HEK293 (cell line): ENCODE measurements around the gene NOP10.

Source experiments
- CTCF ChIA-PET: fragments of 350-600 bp; formaldehyde crosslinking; extraction: SDS; loops from one replicate; lab custom pipeline; 2021; ENCODE audit warnings: antibody characterized with exemption; lab: Yijun Ruan, JAX
- POLR2A ChIA-PET: fragments of 300-600 bp; formaldehyde crosslinking; extraction: SDS; loops from one replicate; lab custom pipeline; 2020; ENCODE audit warnings: antibody characterized with exemption, inconsistent platforms; lab: Yijun Ruan, JAX
- H3K27ac ChIP-seq: fragments of 200-500 bp; sonication (Bioruptor generic); 2 replicates; pipeline ENCODE4 v1.5.1; 2014; ENCODE audit warnings: low read depth, low read length, control low read depth, inconsistent platforms; ENCODE audit errors: extremely low read depth
- H3K36me3 ChIP-seq, 2 experiments: fragments of 200-500 bp in 1 of 2; sonication (Bioruptor generic) in 1 of 2; 1 replicate in 1 of 2; 2 replicates in 1 of 2; pipeline ENCODE4 v1.5.1; 2014 to 2017; ENCODE audit warnings: inconsistent platforms in 2 of 2, low read length in 2 of 2; ENCODE audit not compliant: control insufficient read depth in 2 of 2, insufficient read depth in 1 of 2
- H3K4me1 ChIP-seq: fragments of 200-500 bp; sonication (Bioruptor generic); 2 replicates; pipeline ENCODE4 v1.5.1; 2014; ENCODE audit warnings: mild to moderate bottlenecking, low read length, inconsistent platforms; ENCODE audit not compliant: control insufficient read depth, insufficient read depth
- H3K4me3 ChIP-seq: 2 replicates; pipeline ENCODE4 v1.5.1; 2011; ENCODE audit warnings: low read depth, mild to moderate bottlenecking, control low read depth, low read length, moderate library complexity
- H3K9me3 ChIP-seq: fragments of 200-500 bp; sonication (Bioruptor generic); 2 replicates; pipeline ENCODE4 v1.5.1; 2014; ENCODE audit warnings: low read depth, low read length, inconsistent platforms; ENCODE audit not compliant: control insufficient read depth, insufficient read depth
- FEZF1 ChIP-seq: fragments of 450-650 bp; formaldehyde crosslinking; IDR thresholded peaks from 2 replicates; pipeline ENCODE4 v1.5.1; 2016; ENCODE audit warnings: missing biosample characterization, missing genetic modification characterization
- HOXC10 ChIP-seq: sonication (generic); formaldehyde crosslinking; IDR thresholded peaks from 2 replicates; pipeline ENCODE4 v1.8.1; 2023; ENCODE audit warnings: mild to moderate bottlenecking, missing genetic modification reagents
- KLF17 ChIP-seq: fragments of 450-650 bp; formaldehyde crosslinking; IDR thresholded peaks from 2 replicates; pipeline ENCODE4 v1.5.1; 2016; ENCODE audit warnings: missing biosample characterization, missing genetic modification characterization
- PATZ1 ChIP-seq: fragments of 450-650 bp; formaldehyde crosslinking; IDR thresholded peaks from 2 replicates; pipeline ENCODE4 v1.5.1; 2016; ENCODE audit warnings: missing biosample characterization, missing genetic modification characterization
- PRDM1 ChIP-seq: fragments of 450-650 bp; formaldehyde crosslinking; IDR thresholded peaks from 2 replicates; pipeline ENCODE4; 2016; ENCODE audit warnings: missing biosample characterization, missing genetic modification characterization
- ZBTB21 ChIP-seq: fragments of 450-650 bp; formaldehyde crosslinking; IDR thresholded peaks from 2 replicates; pipeline ENCODE4 v1.5.1; 2017; ENCODE audit warnings: missing biosample characterization, missing genetic modification characterization
- ZNF121 ChIP-seq: fragments of 450-650 bp; formaldehyde crosslinking; IDR thresholded peaks from 2 replicates; pipeline ENCODE4 v1.5.1; 2016; ENCODE audit warnings: missing biosample characterization, missing genetic modification characterization
- ZNF157 ChIP-seq: fragments of 450-650 bp; formaldehyde crosslinking; IDR thresholded peaks from 2 replicates; pipeline ENCODE4 v1.5.1; 2016; ENCODE audit warnings: missing biosample characterization, missing genetic modification characterization
- ZNF19 ChIP-seq: fragments of 450-650 bp; formaldehyde crosslinking; IDR thresholded peaks from 2 replicates; pipeline ENCODE4; 2016; ENCODE audit warnings: missing biosample characterization, missing genetic modification characterization, low read depth
- ZNF2 ChIP-seq: fragments of 450-650 bp; formaldehyde crosslinking; IDR thresholded peaks from 2 replicates; pipeline ENCODE4 v1.5.1; 2016; ENCODE audit warnings: missing biosample characterization, missing genetic modification characterization
- ZNF221 ChIP-seq: fragments of 450-650 bp; formaldehyde crosslinking; IDR thresholded peaks from 2 replicates; pipeline ENCODE4 v1.5.1; 2017; ENCODE audit warnings: missing biosample characterization, missing genetic modification characterization, borderline replicate concordance
- ZNF23 ChIP-seq: fragments of 450-650 bp; formaldehyde crosslinking; IDR thresholded peaks from 2 replicates; pipeline ENCODE4 v1.5.1; 2016; ENCODE audit warnings: missing biosample characterization, missing genetic modification characterization, borderline replicate concordance
- ZNF24 ChIP-seq: fragments of 450-650 bp; formaldehyde crosslinking; IDR thresholded peaks from 2 replicates; pipeline ENCODE4 v1.5.1; 2016; ENCODE audit warnings: missing biosample characterization, missing genetic modification characterization
- ZNF274 ChIP-seq, 2 experiments: fragments of 200-500 bp in 1 of 2; fragments of 450-650 bp in 1 of 2; sonication (Bioruptor generic) in 1 of 2; formaldehyde crosslinking in 1 of 2; IDR thresholded peaks; 2 replicates each; pipeline versions ENCODE4 v1.5.1 to v1.6.1; 2014 to 2016; ENCODE audit warnings: borderline replicate concordance in 1 of 2, inconsistent platforms in 1 of 2, low read length in 1 of 2, missing biosample characterization in 1 of 2, missing genetic modification characterization in 1 of 2
- ZNF488 ChIP-seq: fragments of 450-650 bp; formaldehyde crosslinking; IDR thresholded peaks from 2 replicates; pipeline ENCODE4 v1.5.1; 2016; ENCODE audit warnings: missing biosample characterization, missing genetic modification characterization
- ZNF501 ChIP-seq: fragments of 450-650 bp; formaldehyde crosslinking; IDR thresholded peaks from 2 replicates; pipeline ENCODE4 v1.5.1; 2016; ENCODE audit warnings: missing biosample characterization, missing genetic modification characterization
- ZNF555 ChIP-seq: fragments of 450-650 bp; formaldehyde crosslinking; conservative IDR thresholded peaks from 2 replicates; pipeline ENCODE4 v1.5.1; 2017; ENCODE audit warnings: missing biosample characterization, mild to moderate bottlenecking, missing genetic modification characterization, inconsistent platforms
- ZNF580 ChIP-seq: fragments of 450-650 bp; formaldehyde crosslinking; IDR thresholded peaks from 2 replicates; pipeline ENCODE4 v1.5.1; 2016; ENCODE audit warnings: missing biosample characterization, missing genetic modification characterization
- ZNF747 ChIP-seq: fragments of 450-650 bp; formaldehyde crosslinking; IDR thresholded peaks from 2 replicates; pipeline ENCODE4 v1.5.1; 2016; ENCODE audit warnings: missing biosample characterization, missing genetic modification characterization
- ZNF785 ChIP-seq: fragments of 450-650 bp; formaldehyde crosslinking; IDR thresholded peaks from 2 replicates; pipeline ENCODE4 v1.5.1; 2016; ENCODE audit warnings: missing biosample characterization, missing genetic modification characterization
- ZNF791 ChIP-seq: fragments of 450-650 bp; formaldehyde crosslinking; IDR thresholded peaks from 2 replicates; pipeline ENCODE4 v1.5.1; 2016; ENCODE audit warnings: missing biosample characterization, missing genetic modification characterization
- ZNF830 ChIP-seq: fragments of 450-650 bp; IDR thresholded peaks from 2 replicates; pipeline ENCODE4 v1.5.0; 2018; ENCODE audit warnings: missing biosample characterization, missing genetic modification characterization, low read depth, mild to moderate bottlenecking, moderate library complexity
- TF ChIP-seq, protein P1 (sequence below): fragments of 450-650 bp; formaldehyde crosslinking; IDR thresholded peaks from 2 replicates; pipeline ENCODE4 v1.5.1; 2016; ENCODE audit warnings: missing biosample characterization, missing genetic modification characterization, borderline replicate concordance
- TF ChIP-seq, protein P2 (sequence below): fragments of 450-650 bp; formaldehyde crosslinking; IDR thresholded peaks from 2 replicates; pipeline ENCODE4 v1.5.1; 2016; ENCODE audit warnings: missing biosample characterization, missing genetic modification characterization

The NOP10 gene

GRCh38 chr15:34311563-34311962 lies 31.4 kb downstream of the NOP10 start:
- H3K9me3 ChIP-seq, result no peaks in the 10 kb centered on the region
- no peak overlapping the region for H3K4me3 ChIP-seq
- no peaks in the 10 kb centered on the region; a peak in 1 of 3 replicates for H3K36me3 ChIP-seq
- H3K27ac ChIP-seq, result no peak overlapping the region
- TF ChIP-seq ZNF501 (no peak), FEZF1 (peak; percentile 36; the same call in 1 of the 2 replicates), ZBTB21 (tag by site-specific recombination) (no peak), ZNF19 (tag by site-specific recombination) (no peak), KLF17 (no peak)
- H3K4me1 ChIP-seq, result peaks cover 6% of the 10 kb centered on the region; the same call in 1 of the 2 replicates
- CTCF ChIA-PET, result no interaction called here
- POLR2A ChIA-PET, result no interaction called here

DNA sequence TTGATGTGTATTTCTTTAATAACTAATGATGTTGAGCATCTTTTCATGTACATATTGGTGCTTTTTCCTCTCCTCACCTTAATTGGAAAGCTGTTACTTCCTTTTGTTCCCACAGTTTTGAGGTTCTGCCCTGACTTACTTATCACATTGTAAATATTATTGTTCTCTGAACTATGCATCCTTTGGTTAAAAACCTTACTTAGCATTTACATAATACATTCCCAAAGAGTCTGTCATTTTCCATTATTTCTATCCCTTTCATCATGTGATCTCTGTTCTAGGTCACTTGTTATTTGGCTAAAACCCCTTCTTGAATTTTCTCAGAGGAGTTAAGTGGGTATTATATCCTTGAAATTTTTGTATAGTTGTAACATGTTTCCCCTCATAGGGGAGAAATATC lies 38.3 kb downstream of the NOP10 start:
- no peak for TF ChIP-seq ZNF747 (tag by site-specific recombination)
- TF ChIP-seq ZNF121, result no peak
- no peak for TF ChIP-seq ZNF580 (tag by site-specific recombination)
- TF ChIP-seq ZNF274 (IDR thresholded peaks at IDR 0.05; ENCODE audit: low read length), result no peak
- no peak for TF ChIP-seq ZNF274 (tag by site-specific recombination; IDR thresholded peaks at IDR 0.05; ENCODE audit: borderline replicate concordance)
- TF ChIP-seq, protein P1, sequence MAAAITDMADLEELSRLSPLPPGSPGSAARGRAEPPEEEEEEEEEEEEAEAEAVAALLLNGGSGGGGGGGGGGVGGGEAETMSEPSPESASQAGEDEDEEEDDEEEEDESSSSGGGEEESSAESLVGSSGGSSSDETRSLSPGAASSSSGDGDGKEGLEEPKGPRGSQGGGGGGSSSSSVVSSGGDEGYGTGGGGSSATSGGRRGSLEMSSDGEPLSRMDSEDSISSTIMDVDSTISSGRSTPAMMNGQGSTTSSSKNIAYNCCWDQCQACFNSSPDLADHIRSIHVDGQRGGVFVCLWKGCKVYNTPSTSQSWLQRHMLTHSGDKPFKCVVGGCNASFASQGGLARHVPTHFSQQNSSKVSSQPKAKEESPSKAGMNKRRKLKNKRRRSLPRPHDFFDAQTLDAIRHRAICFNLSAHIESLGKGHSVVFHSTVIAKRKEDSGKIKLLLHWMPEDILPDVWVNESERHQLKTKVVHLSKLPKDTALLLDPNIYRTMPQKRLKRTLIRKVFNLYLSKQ, result no peak
- no peak for TF ChIP-seq ZNF23 (tag by site-specific recombination)
- no peak for TF ChIP-seq ZNF24 (tag by site-specific recombination)
- TF ChIP-seq ZNF488 (tag by site-specific recombination), result no peak
- Histone ChIP-seq H3K4me1 (no peaks in the 10 kb centered on the region), H3K27ac (no peak overlapping the region), H3K4me3 (no peak overlapping the region), H3K36me3 (no peaks in the 10 kb centered on the region; a peak in 1 of 3 replicates), H3K9me3 (no peaks in the 10 kb centered on the region)
- CTCF ChIA-PET, result no interaction called here
- POLR2A ChIA-PET, result no interaction called here

DNA sequence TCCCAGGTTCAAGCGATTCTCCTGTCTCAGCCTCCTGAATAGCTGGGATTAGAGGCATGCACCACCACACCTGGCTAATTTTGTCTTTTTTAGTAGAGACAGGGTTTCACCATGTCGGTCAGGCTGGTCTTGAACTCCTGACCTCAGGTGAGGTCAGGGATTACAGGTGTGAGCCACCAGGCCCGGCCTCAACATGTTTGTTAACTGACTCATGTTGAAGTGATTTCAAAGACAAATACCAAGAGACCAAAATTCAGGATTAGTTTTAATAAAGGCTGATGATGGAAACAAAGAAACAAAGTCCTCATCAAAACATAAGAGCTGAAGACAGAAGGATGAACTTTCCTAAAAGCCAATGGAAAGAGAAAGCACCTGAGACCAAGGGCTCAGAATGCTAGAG lies 41.9 kb downstream of the NOP10 start:
- TF ChIP-seq ZNF555 (tag by site-specific recombination), result no peak
- TF ChIP-seq ZNF2 (tag by site-specific recombination), result no peak
- TF ChIP-seq, protein P2, sequence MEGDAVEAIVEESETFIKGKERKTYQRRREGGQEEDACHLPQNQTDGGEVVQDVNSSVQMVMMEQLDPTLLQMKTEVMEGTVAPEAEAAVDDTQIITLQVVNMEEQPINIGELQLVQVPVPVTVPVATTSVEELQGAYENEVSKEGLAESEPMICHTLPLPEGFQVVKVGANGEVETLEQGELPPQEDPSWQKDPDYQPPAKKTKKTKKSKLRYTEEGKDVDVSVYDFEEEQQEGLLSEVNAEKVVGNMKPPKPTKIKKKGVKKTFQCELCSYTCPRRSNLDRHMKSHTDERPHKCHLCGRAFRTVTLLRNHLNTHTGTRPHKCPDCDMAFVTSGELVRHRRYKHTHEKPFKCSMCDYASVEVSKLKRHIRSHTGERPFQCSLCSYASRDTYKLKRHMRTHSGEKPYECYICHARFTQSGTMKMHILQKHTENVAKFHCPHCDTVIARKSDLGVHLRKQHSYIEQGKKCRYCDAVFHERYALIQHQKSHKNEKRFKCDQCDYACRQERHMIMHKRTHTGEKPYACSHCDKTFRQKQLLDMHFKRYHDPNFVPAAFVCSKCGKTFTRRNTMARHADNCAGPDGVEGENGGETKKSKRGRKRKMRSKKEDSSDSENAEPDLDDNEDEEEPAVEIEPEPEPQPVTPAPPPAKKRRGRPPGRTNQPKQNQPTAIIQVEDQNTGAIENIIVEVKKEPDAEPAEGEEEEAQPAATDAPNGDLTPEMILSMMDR, result no peak
- no peak for TF ChIP-seq ZNF501
- no peak for TF ChIP-seq PATZ1 (tag by site-specific recombination)
- TF ChIP-seq ZNF221 (tag by site-specific recombination), result no peak
- no peak for TF ChIP-seq ZNF830 (tag by site-specific recombination)
- TF ChIP-seq ZNF785 (tag by site-specific recombination), result no peak
- no peak for TF ChIP-seq HOXC10 (CRISPR knock-in tag)
- TF ChIP-seq ZNF791, result no peak
- no peak for TF ChIP-seq PRDM1 (tag by site-specific recombination)
- no peak for TF ChIP-seq ZNF157 (tag by site-specific recombination)

More for the DNA sequence above, 41.9 kb downstream of the NOP10 start:
- Histone ChIP-seq H3K4me3 (no peak overlapping the region), H3K9me3 (no peaks in the 10 kb centered on the region), H3K36me3 (no peaks in the 10 kb centered on the region), H3K27ac (no peak overlapping the region), H3K4me1 (no peaks in the 10 kb centered on the region)
- POLR2A ChIA-PET, result no interaction called here
- CTCF ChIA-PET, result no interaction called here
